PC-9 (cell line): ENCODE results near the gene TOMT. TPM values are rescaled to one million over a fixed set of nuclear protein-coding genes. Genes with fewer than 3 reads are reported as not detected.
"Not testable (repeated sequence)": the region's sequence is repeated elsewhere in the genome, so short reads cannot be mapped to it uniquely, and the experiment has no call there.

Source experiments
- BruUV-seq: library from RNA; stranded (reverse); fragments of 400-500 nt; replicated peaks from 2 replicates; lab custom pipeline; 2021; lab: Mats Ljungman, UMichigan
- CTCF ChIA-PET: fragments of 300-600 bp; sonication (Branson Sonifier 250); formaldehyde crosslinking; loops from one replicate; lab custom pipeline; 2022; ENCODE audit warnings: antibody characterized with exemption; lab: Charles Lee
- POLR2A ChIA-PET: fragments of 300-600 bp; sonication (Branson Sonifier 250); formaldehyde crosslinking; loops from one replicate; lab custom pipeline; 2022; ENCODE audit warnings: antibody characterized with exemption; ENCODE audit not compliant: unreplicated experiment; lab: Charles Lee
- DNase-seq, 2 experiments: peaks; one replicate each; pipeline versions ENCODE4 v3.0.0 to v3.0.0-alpha.2; 2015 to 2022; ENCODE audit warnings: mixed read lengths in 1 of 2
- H2AFZ ChIP-seq: fragments of 200-600 bp; sonication (generic); 2 replicates; pipeline ENCODE4 v1.8.1; 2017; ENCODE audit warnings: antibody characterized with exemption
- H3F3A ChIP-seq: fragments of 200-600 bp; sonication (generic); 2 replicates; pipeline ENCODE4 v1.8.1; 2017; ENCODE audit warnings: antibody characterized with exemption, mild to moderate bottlenecking, low read depth; ENCODE audit not compliant: insufficient read depth
- H3K27ac ChIP-seq: fragments of 200-600 bp; sonication (generic); 2 replicates; pipeline ENCODE4 v1.6.1; 2016; ENCODE audit warnings: mixed run types
- H3K27me3 ChIP-seq: fragments of 200-600 bp; sonication (generic); 2 replicates; pipeline ENCODE4 v1.6.1; 2016; ENCODE audit warnings: low read depth, mixed run types; ENCODE audit not compliant: insufficient read depth
- H3K36me3 ChIP-seq: fragments of 200-600 bp; sonication (generic); 2 replicates; pipeline ENCODE4 v1.6.1; 2016; ENCODE audit warnings: low read depth, mixed run types
- H3K4me1 ChIP-seq: fragments of 200-600 bp; sonication (generic); replicated peaks from 2 replicates; pipeline ENCODE4 v1.6.1; 2016; ENCODE audit warnings: mixed run types; ENCODE audit not compliant: insufficient read depth
- H3K4me2 ChIP-seq: fragments of 200-600 bp; sonication (generic); 2 replicates; pipeline ENCODE4 v1.6.1; 2017; ENCODE audit warnings: mixed run types
- H3K4me3 ChIP-seq: fragments of 200-600 bp; sonication (generic); 2 replicates; pipeline ENCODE4 v1.6.1; 2016; ENCODE audit warnings: mixed run types
- H3K79me2 ChIP-seq: fragments of 200-600 bp; sonication (generic); 2 replicates; pipeline ENCODE4 v1.6.1; 2017; ENCODE audit warnings: low read depth, mixed run types
- H3K9me2 ChIP-seq: fragments of 200-600 bp; sonication (generic); 2 replicates; pipeline ENCODE4 v1.8.1; 2017; ENCODE audit warnings: mild to moderate bottlenecking; ENCODE audit not compliant: insufficient read depth
- H3K9me3 ChIP-seq: fragments of 200-600 bp; sonication (generic); 2 replicates; pipeline ENCODE4 v1.8.1; 2016; ENCODE audit warnings: low read depth; ENCODE audit not compliant: insufficient read depth
- H4K20me1 ChIP-seq: fragments of 200-600 bp; sonication (generic); 2 replicates; pipeline ENCODE4 v1.8.1; 2017; ENCODE audit not compliant: insufficient read depth
- EZH2 ChIP-seq: fragments of 200-600 bp; sonication (generic); IDR thresholded peaks from 2 replicates; pipeline ENCODE4 v1.8.0; 2017; ENCODE audit warnings: antibody characterized with exemption, low read depth
- intact Hi-C: fragments of 100-400 bp; cut with micrococcal nuclease; formaldehyde crosslinking; loops from one replicate; pipeline ENCODE4 v1.10.0; 2022; ENCODE audit not compliant: unreplicated experiment
- total RNA-seq: library from RNA; stranded (reverse); gene quantifications from 2 replicates; pipeline ENCODE4 v1.2.3, GENCODE V29; 2021
- TF ChIP-seq, protein P1 (sequence below): fragments of 200-600 bp; sonication (generic); conservative IDR thresholded peaks from 2 replicates; pipeline ENCODE4 v1.6.1; 2017; ENCODE audit warnings: mixed run types, antibody characterized with exemption, mild to moderate bottlenecking, moderate library complexity

The TOMT gene
- total RNA-seq, 1 experiment from 2014 or later: not detected

DNA sequence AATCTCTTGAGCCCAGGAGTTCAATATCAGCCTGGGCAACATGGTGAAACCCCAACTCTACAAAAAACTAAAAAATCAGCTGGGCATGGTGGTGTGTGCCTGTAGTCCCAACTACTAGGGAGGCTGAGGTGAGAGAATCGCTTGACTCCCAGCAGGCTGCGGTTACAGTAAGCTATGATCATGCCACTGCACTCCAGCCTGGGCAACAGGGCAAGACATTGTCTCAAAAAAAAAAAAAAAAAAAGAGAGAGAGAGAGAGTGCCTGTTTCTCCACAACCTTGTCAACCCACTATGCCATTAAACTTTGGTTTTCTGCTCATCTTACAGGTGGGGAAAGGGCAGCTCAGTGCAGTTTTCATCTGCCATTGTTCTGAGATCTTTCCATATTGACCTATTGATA, 34.9 kb downstream of the TOMT start:
- no peak for TF ChIP-seq EZH2
- TF ChIP-seq, protein P1, sequence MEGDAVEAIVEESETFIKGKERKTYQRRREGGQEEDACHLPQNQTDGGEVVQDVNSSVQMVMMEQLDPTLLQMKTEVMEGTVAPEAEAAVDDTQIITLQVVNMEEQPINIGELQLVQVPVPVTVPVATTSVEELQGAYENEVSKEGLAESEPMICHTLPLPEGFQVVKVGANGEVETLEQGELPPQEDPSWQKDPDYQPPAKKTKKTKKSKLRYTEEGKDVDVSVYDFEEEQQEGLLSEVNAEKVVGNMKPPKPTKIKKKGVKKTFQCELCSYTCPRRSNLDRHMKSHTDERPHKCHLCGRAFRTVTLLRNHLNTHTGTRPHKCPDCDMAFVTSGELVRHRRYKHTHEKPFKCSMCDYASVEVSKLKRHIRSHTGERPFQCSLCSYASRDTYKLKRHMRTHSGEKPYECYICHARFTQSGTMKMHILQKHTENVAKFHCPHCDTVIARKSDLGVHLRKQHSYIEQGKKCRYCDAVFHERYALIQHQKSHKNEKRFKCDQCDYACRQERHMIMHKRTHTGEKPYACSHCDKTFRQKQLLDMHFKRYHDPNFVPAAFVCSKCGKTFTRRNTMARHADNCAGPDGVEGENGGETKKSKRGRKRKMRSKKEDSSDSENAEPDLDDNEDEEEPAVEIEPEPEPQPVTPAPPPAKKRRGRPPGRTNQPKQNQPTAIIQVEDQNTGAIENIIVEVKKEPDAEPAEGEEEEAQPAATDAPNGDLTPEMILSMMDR: no peak
- BruUV-seq: no TSS peak
- no peaks in the 10 kb centered on the region for H4K20me1 ChIP-seq
- no peak for DNase-seq
- intact Hi-C loops: no loop called here
- ChIA-PET POLR2A (no interaction called here), CTCF (no interaction called here)
- no peaks in the 10 kb centered on the region for H3K9me3 ChIP-seq
- peaks cover 6% of the 10 kb centered on the region; the same call in 1 of the 2 replicates for H3F3A ChIP-seq
- no peak overlapping the region for H3K27ac ChIP-seq
- peaks cover 4% of the 10 kb centered on the region; the same call in 1 of the 2 replicates for H3K4me1 ChIP-seq
- no peak overlapping the region for H3K4me3 ChIP-seq
- no peak overlapping the region for H2AFZ ChIP-seq
- no peaks in the 10 kb centered on the region for H3K36me3 ChIP-seq
- H3K9me2 ChIP-seq: no peaks in the 10 kb centered on the region
- H3K79me2 ChIP-seq: no peaks in the 10 kb centered on the region
- H3K27me3 ChIP-seq: no peaks in the 10 kb centered on the region
- no peak overlapping the region for H3K4me2 ChIP-seq

DNA sequence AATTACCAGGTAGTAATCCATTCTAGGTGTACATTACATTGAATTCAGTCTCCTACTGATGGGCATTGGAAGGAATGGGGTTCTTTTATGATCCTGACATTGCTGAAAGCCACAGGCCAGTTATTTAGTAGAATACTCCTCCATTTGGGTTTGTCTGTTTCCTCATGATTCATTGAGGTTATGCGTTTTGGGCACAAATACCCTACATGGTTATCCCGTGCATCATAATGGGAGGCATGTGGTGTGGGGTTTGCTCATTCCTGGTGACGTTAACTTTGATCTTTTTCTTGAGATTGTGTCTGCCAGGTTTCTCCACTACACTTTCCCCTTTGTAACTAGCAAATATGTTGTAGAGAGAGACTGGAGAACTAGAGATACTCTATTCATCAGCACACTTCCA, 35.3 kb downstream of the TOMT start:
- DNase-seq: peak in 1 of 2 experiments; percentile 57
- intact Hi-C loops: no loop called here

DNA sequence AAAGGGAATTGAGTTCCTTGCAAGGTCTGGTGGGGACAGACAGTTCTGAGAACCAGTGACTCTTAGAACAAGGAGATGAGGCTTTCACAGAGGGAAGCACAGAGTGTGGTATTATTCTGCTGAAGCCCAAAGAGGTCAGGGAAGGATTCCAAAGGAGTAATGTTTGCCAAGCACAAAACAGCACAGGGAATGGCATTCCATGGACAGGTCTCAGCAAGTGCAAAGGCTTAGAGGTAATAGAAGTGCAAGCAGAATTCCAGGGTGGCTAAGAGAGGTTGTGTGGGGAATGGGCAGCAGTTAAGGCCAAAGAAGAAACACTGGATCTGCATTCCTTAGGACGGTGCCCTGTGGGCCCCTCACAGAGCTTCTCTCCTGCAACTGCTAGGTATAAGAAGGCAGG, 36.4 kb downstream of the TOMT start:
- H4K20me1 ChIP-seq, H2AFZ ChIP-seq, H3K4me2 ChIP-seq, H3K9me2 ChIP-seq, CTCF ChIA-PET, H3K79me2 ChIP-seq, H3K4me3 ChIP-seq, H3K27me3 ChIP-seq, POLR2A ChIA-PET, H3K36me3 ChIP-seq, H3F3A ChIP-seq, H3K27ac ChIP-seq, H3K9me3 ChIP-seq, intact Hi-C loops, H3K4me1 ChIP-seq, DNase-seq, BruUV-seq: not testable (repeated sequence)

More for the DNA sequence above, 35.3 kb downstream of the TOMT start:
- CTCF ChIA-PET: no interaction called here
- no TSS peak for BruUV-seq
- Histone ChIP-seq H3F3A (peaks cover 6% of the 10 kb centered on the region; the same call in 1 of the 2 replicates), H3K9me2 (no peaks in the 10 kb centered on the region), H3K79me2 (no peaks in the 10 kb centered on the region), H3K4me2 (no peak overlapping the region), H4K20me1 (no peaks in the 10 kb centered on the region), H3K36me3 (no peaks in the 10 kb centered on the region), H3K4me3 (no peak overlapping the region), H3K9me3 (no peaks in the 10 kb centered on the region), H3K27ac (no peak overlapping the region), H3K4me1 (peaks cover 6% of the 10 kb centered on the region; the same call in 1 of the 2 replicates), H3K27me3 (no peaks in the 10 kb centered on the region), H2AFZ (no peak overlapping the region)
- no peak for TF ChIP-seq EZH2
- TF ChIP-seq, protein P1: no peak
- POLR2A ChIA-PET: no interaction called here

DNA sequence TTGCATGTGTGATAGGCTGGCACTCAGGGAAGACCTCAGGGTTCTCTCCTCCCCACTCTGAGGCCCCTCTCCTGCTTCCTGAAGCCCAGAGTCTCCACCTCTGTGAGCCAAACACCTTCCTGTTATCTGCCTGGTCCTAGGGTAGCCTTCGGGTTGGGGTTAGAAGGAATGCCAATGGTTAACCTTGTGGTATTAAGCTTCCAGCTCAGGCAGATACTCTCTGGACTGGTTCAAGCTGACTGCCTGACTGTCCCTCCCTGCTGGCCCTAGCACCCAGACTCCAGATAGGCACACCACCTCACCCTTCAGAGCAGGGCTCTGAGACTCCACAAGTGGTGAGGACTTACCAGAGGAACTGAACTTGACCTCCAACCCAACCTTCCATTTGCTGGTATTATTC, 36.8 kb downstream of the TOMT start:
- BruUV-seq, DNase-seq, POLR2A ChIA-PET, H3K27ac ChIP-seq, H3F3A ChIP-seq, H3K9me3 ChIP-seq, H3K27me3 ChIP-seq, H3K4me1 ChIP-seq, H3K4me2 ChIP-seq, CTCF ChIA-PET, intact Hi-C loops, H4K20me1 ChIP-seq, H3K36me3 ChIP-seq, H3K79me2 ChIP-seq, H2AFZ ChIP-seq, H3K4me3 ChIP-seq, H3K9me2 ChIP-seq: not testable (repeated sequence)
